Stomach smooth muscle (tissue), 2 donors: ENCODE data around the gene FHIT.

Experiments used
- H3K27ac ChIP-seq: one replicate; pipeline ENCODE4 v1.7.0; 2013; ENCODE audit warnings: mild to moderate bottlenecking, low read length, inconsistent platforms
- H3K27me3 ChIP-seq, 2 donors: one replicate each; pipeline ENCODE4 v1.7.0; 2013; ENCODE audit warnings: low read length in 2 of 2; ENCODE audit not compliant: insufficient read depth in 2 of 2, control insufficient read depth in 1 of 2
- H3K36me3 ChIP-seq, 2 donors: one replicate each; pipeline ENCODE4 v1.7.0; 2013; ENCODE audit warnings: low read length in 2 of 2; ENCODE audit not compliant: control insufficient read depth in 2 of 2, insufficient read depth in 2 of 2
- H3K4me1 ChIP-seq: one replicate; pipeline ENCODE4 v1.7.0; 2013; ENCODE audit warnings: low read length; ENCODE audit not compliant: control insufficient read depth, insufficient read depth
- H3K4me3 ChIP-seq, 2 donors: one replicate each; pipeline ENCODE4 v1.7.0; 2013; ENCODE audit warnings: low read length in 2 of 2
- H3K9ac ChIP-seq, 2 donors: one replicate each; pipeline ENCODE4 v1.7.0; 2013; ENCODE audit warnings: low read length in 2 of 2, mild to moderate bottlenecking in 1 of 2
- H3K9me3 ChIP-seq, 2 donors: one replicate each; pipeline ENCODE4 v1.7.0; 2013; ENCODE audit warnings: low read length in 2 of 2; ENCODE audit not compliant: control insufficient read depth in 2 of 2
- donor health status: healthy.
- donor health status: Pancreatic carcinoma.

Gene FHIT

GRCh38 chr3:60856257-60857046 lies 394.8 kb downstream of the FHIT start:
- no peak overlapping the region for H3K9ac ChIP-seq
- H3K36me3 ChIP-seq: no peaks in the 10 kb centered on the region
- H3K4me3 ChIP-seq: no peak overlapping the region
- no peaks in the 10 kb centered on the region for H3K27me3 ChIP-seq
- H3K9me3 ChIP-seq: peaks cover 0 to 2% of the 10 kb centered on the region in 2 donors
- no peak overlapping the region for H3K27ac ChIP-seq
- no peaks in the 10 kb centered on the region for H3K4me1 ChIP-seq

GRCh38 chr3:60855250-60855649 lies 396.0 kb downstream of the FHIT start:
- H3K27ac ChIP-seq: no peak overlapping the region

GRCh38 chr3:60854791-60855190 lies 396.5 kb downstream of the FHIT start:
- no peak overlapping the region for H3K27ac ChIP-seq
- no peak overlapping the region for H3K9ac ChIP-seq
- H3K9me3 ChIP-seq: no peaks in the 10 kb centered on the region
- no peaks in the 10 kb centered on the region for H3K27me3 ChIP-seq
- no peak overlapping the region for H3K4me3 ChIP-seq
- H3K36me3 ChIP-seq: no peaks in the 10 kb centered on the region
- no peaks in the 10 kb centered on the region for H3K4me1 ChIP-seq

More at GRCh38 chr3:60855250-60855649, 396.0 kb downstream of the FHIT start:
- Histone ChIP-seq H3K9ac (no peak overlapping the region), H3K4me3 (no peak overlapping the region), H3K27me3 (no peaks in the 10 kb centered on the region), H3K36me3 (no peaks in the 10 kb centered on the region), H3K9me3 (no peaks in the 10 kb centered on the region), H3K4me1 (no peaks in the 10 kb centered on the region)

- Histone ChIP-seq H3K9ac (no peak overlapping the region), H3K9me3 (no peaks in the 10 kb centered on the region), H3K4me1 (no peaks in the 10 kb centered on the region), H3K27me3 (no peaks in the 10 kb centered on the region), H3K36me3 (no peaks in the 10 kb centered on the region), H3K4me3 (no peak overlapping the region), H3K27ac (no peak overlapping the region)
Measured at GRCh38 chr3:60847791-60848190, 403.5 kb downstream of the FHIT start.

GRCh38 chr3:60844256-60844655 lies 407.0 kb downstream of the FHIT start:
- no peak overlapping the region for H3K4me3 ChIP-seq
- no peaks in the 10 kb centered on the region for H3K9me3 ChIP-seq
- H3K4me1 ChIP-seq: no peaks in the 10 kb centered on the region
- H3K36me3 ChIP-seq: no peaks in the 10 kb centered on the region
- H3K27me3 ChIP-seq: no peaks in the 10 kb centered on the region
- no peak overlapping the region for H3K9ac ChIP-seq
- no peak overlapping the region for H3K27ac ChIP-seq

GRCh38 chr3:60841355-60841754 lies 409.9 kb downstream of the FHIT start:
- no peaks in the 10 kb centered on the region for H3K27me3 ChIP-seq
- H3K36me3 ChIP-seq: no peaks in the 10 kb centered on the region
- no peak overlapping the region for H3K9ac ChIP-seq
- H3K4me3 ChIP-seq: no peak overlapping the region
- H3K27ac ChIP-seq: no peak overlapping the region
- no peaks in the 10 kb centered on the region for H3K9me3 ChIP-seq
- no peaks in the 10 kb centered on the region for H3K4me1 ChIP-seq

- Histone ChIP-seq H3K36me3 (no peaks in the 10 kb centered on the region), H3K4me1 (no peaks in the 10 kb centered on the region), H3K9ac (no peak overlapping the region), H3K27me3 (no peaks in the 10 kb centered on the region), H3K9me3 (no peaks in the 10 kb centered on the region), H3K27ac (no peak overlapping the region), H3K4me3 (no peak overlapping the region)
Measured at GRCh38 chr3:60839246-60839645, 412.0 kb downstream of the FHIT start.

- H3K4me3 ChIP-seq: no peak overlapping the region
- H3K4me1 ChIP-seq: no peaks in the 10 kb centered on the region
- no peaks in the 10 kb centered on the region for H3K36me3 ChIP-seq
- no peak overlapping the region for H3K27ac ChIP-seq
- H3K27me3 ChIP-seq: no peaks in the 10 kb centered on the region
- H3K9me3 ChIP-seq: no peaks in the 10 kb centered on the region
- H3K9ac ChIP-seq: no peak overlapping the region
Measured at GRCh38 chr3:60835796-60836195, 415.5 kb downstream of the FHIT start.

- Histone ChIP-seq H3K27me3 (no peaks in the 10 kb centered on the region), H3K4me1 (no peaks in the 10 kb centered on the region), H3K27ac (no peak overlapping the region), H3K9ac (no peak overlapping the region), H3K9me3 (no peaks in the 10 kb centered on the region), H3K4me3 (no peak overlapping the region), H3K36me3 (no peaks in the 10 kb centered on the region)
Measured at GRCh38 chr3:60829058-60829457, 422.2 kb downstream of the FHIT start.

GRCh38 chr3:60827666-60828065 lies 423.6 kb downstream of the FHIT start:
- Histone ChIP-seq H3K27ac (no peak overlapping the region), H3K4me1 (no peaks in the 10 kb centered on the region), H3K9me3 (no peaks in the 10 kb centered on the region), H3K4me3 (no peak overlapping the region), H3K27me3 (no peaks in the 10 kb centered on the region), H3K36me3 (no peaks in the 10 kb centered on the region), H3K9ac (no peak overlapping the region)

- H3K36me3 ChIP-seq: no peaks in the 10 kb centered on the region
- no peaks in the 10 kb centered on the region for H3K27me3 ChIP-seq
- no peak overlapping the region for H3K9ac ChIP-seq
- H3K4me1 ChIP-seq: no peaks in the 10 kb centered on the region
- H3K27ac ChIP-seq: no peak overlapping the region
- H3K9me3 ChIP-seq: no peaks in the 10 kb centered on the region
- no peak overlapping the region for H3K4me3 ChIP-seq
Measured at GRCh38 chr3:60826511-60826910, 424.7 kb downstream of the FHIT start.
